Activated CD4-positive, alpha-beta T cell treated with anti-CD3 and anti-CD28 coated beads for 24 hours (primary cell): ENCODE data around the gene CCDC190.
"Not testable (repeated sequence)": the region's sequence is repeated elsewhere in the genome, so short reads cannot be mapped to it uniquely, and the experiment has no call there.

Experiments
- DNase-seq, 2 donors: peaks; one replicate each; pipeline ENCODE4 v3.0.0-alpha.2; 2020; ENCODE audit warnings: low read depth in 2 of 2

CCDC190 gene

GRCh38 chr1:162832470-162832869 is 28.5 kb downstream of the CCDC190 start:
- DNase-seq: no peak

GRCh38 chr1:162829268-162829667 is 31.7 kb downstream of the CCDC190 start:
- no peak for DNase-seq

- no peak for DNase-seq
Measured at GRCh38 chr1:162823771-162824525, 37.0 kb downstream of the CCDC190 start.

GRCh38 chr1:162823231-162823630 is 37.7 kb downstream of the CCDC190 start:
- DNase-seq: no peak

- DNase-seq: no peak
Measured at GRCh38 chr1:162822391-162823200, 38.4 kb downstream of the CCDC190 start.

GRCh38 chr1:162818666-162819065 is 42.3 kb downstream of the CCDC190 start:
- not testable (repeated sequence) for DNase-seq

- DNase-seq: not testable (repeated sequence)
Measured at GRCh38 chr1:162818136-162818535, 42.8 kb downstream of the CCDC190 start.

- DNase-seq: not testable (repeated sequence)
Measured at GRCh38 chr1:162812357-162812756, 48.6 kb downstream of the CCDC190 start.

GRCh38 chr1:162807503-162807902 is 53.5 kb downstream of the CCDC190 start:
- DNase-seq: not testable (repeated sequence)
